ENCODE results near the gene MAGI2. TPM values are rescaled to one million over a fixed set of nuclear protein-coding genes. Genes with fewer than 3 reads are reported as not detected.

The MAGI2 gene
- total RNA-seq, 1 donor = 0.42 TPM

GRCh38 chr7:79290841-79291497, 162.5 kb downstream of the MAGI2 start:
- Histone ChIP-seq H3K4me1 (ENCODE audit: insufficient read depth, low read length) (no peaks in the 10 kb centered on the region), H3K4me3 (ENCODE audit: low read length) (no peak overlapping the region), H3K9me3 (ENCODE audit: low read depth, low read length) (no peaks in the 10 kb centered on the region), H3K27me3 (ENCODE audit: insufficient read depth, low read length) (no peaks in the 10 kb centered on the region)

GRCh38 chr7:79290398-79290797, 163.1 kb downstream of the MAGI2 start:
- Histone ChIP-seq H3K9me3 (ENCODE audit: low read depth, low read length) (no peaks in the 10 kb centered on the region), H3K4me3 (ENCODE audit: low read length) (no peak overlapping the region), H3K27me3 (ENCODE audit: insufficient read depth, low read length) (no peaks in the 10 kb centered on the region), H3K4me1 (ENCODE audit: insufficient read depth, low read length) (no peaks in the 10 kb centered on the region)

- no peak overlapping the region for H3K4me3 ChIP-seq (ENCODE audit: low read length)
- H3K4me1 ChIP-seq (ENCODE audit: insufficient read depth, low read length) = no peaks in the 10 kb centered on the region
- no peaks in the 10 kb centered on the region for H3K9me3 ChIP-seq (ENCODE audit: low read depth, low read length)
- H3K27me3 ChIP-seq (ENCODE audit: insufficient read depth, low read length) = no peaks in the 10 kb centered on the region
Observed at GRCh38 chr7:79288655-79289054, 164.8 kb downstream of the MAGI2 start.

- Histone ChIP-seq H3K4me3 (ENCODE audit: low read length) (no peak overlapping the region), H3K9me3 (ENCODE audit: low read depth, low read length) (no peaks in the 10 kb centered on the region), H3K4me1 (ENCODE audit: insufficient read depth, low read length) (no peaks in the 10 kb centered on the region), H3K27me3 (ENCODE audit: insufficient read depth, low read length) (no peaks in the 10 kb centered on the region)
Observed at GRCh38 chr7:79287981-79288380, 165.5 kb downstream of the MAGI2 start.

- Histone ChIP-seq H3K4me1 (ENCODE audit: insufficient read depth, low read length) (no peaks in the 10 kb centered on the region), H3K4me3 (ENCODE audit: low read length) (no peak overlapping the region), H3K27me3 (ENCODE audit: insufficient read depth, low read length) (no peaks in the 10 kb centered on the region), H3K9me3 (ENCODE audit: low read depth, low read length) (no peaks in the 10 kb centered on the region)
Observed at GRCh38 chr7:79286181-79286580, 167.3 kb downstream of the MAGI2 start.

- Histone ChIP-seq H3K9me3 (ENCODE audit: low read depth, low read length) (no peaks in the 10 kb centered on the region), H3K27me3 (ENCODE audit: insufficient read depth, low read length) (no peaks in the 10 kb centered on the region), H3K4me3 (ENCODE audit: low read length) (no peak overlapping the region), H3K4me1 (ENCODE audit: insufficient read depth, low read length) (no peaks in the 10 kb centered on the region)
Observed at GRCh38 chr7:79285756-79286155, 167.7 kb downstream of the MAGI2 start.

- Histone ChIP-seq H3K4me3 (ENCODE audit: low read length) (no peak overlapping the region), H3K27me3 (ENCODE audit: insufficient read depth, low read length) (no peaks in the 10 kb centered on the region), H3K9me3 (ENCODE audit: low read depth, low read length) (no peaks in the 10 kb centered on the region), H3K4me1 (ENCODE audit: insufficient read depth, low read length) (no peaks in the 10 kb centered on the region)
Observed at GRCh38 chr7:79284211-79284610, 169.3 kb downstream of the MAGI2 start.

GRCh38 chr7:79282882-79283602, 170.4 kb downstream of the MAGI2 start:
- no peaks in the 10 kb centered on the region for H3K27me3 ChIP-seq (ENCODE audit: insufficient read depth, low read length)
- no peak overlapping the region for H3K4me3 ChIP-seq (ENCODE audit: low read length)
- no peaks in the 10 kb centered on the region for H3K9me3 ChIP-seq (ENCODE audit: low read depth, low read length)
- H3K4me1 ChIP-seq (ENCODE audit: insufficient read depth, low read length) = no peaks in the 10 kb centered on the region

GRCh38 chr7:79282070-79282694, 171.3 kb downstream of the MAGI2 start:
- H3K9me3 ChIP-seq (ENCODE audit: low read depth, low read length) = no peaks in the 10 kb centered on the region
- H3K4me1 ChIP-seq (ENCODE audit: insufficient read depth, low read length) = no peaks in the 10 kb centered on the region
- H3K27me3 ChIP-seq (ENCODE audit: insufficient read depth, low read length) = no peaks in the 10 kb centered on the region
- H3K4me3 ChIP-seq (ENCODE audit: low read length) = no peak overlapping the region

- H3K27me3 ChIP-seq (ENCODE audit: insufficient read depth, low read length) = no peaks in the 10 kb centered on the region
- no peak overlapping the region for H3K4me3 ChIP-seq (ENCODE audit: low read length)
- no peaks in the 10 kb centered on the region for H3K9me3 ChIP-seq (ENCODE audit: low read depth, low read length)
- no peaks in the 10 kb centered on the region for H3K4me1 ChIP-seq (ENCODE audit: insufficient read depth, low read length)
Observed at GRCh38 chr7:79281426-79281825, 172.0 kb downstream of the MAGI2 start.

GRCh38 chr7:79272938-79273337, 180.5 kb downstream of the MAGI2 start:
- Histone ChIP-seq H3K4me1 (ENCODE audit: insufficient read depth, low read length) (no peaks in the 10 kb centered on the region), H3K27me3 (ENCODE audit: insufficient read depth, low read length) (no peaks in the 10 kb centered on the region), H3K4me3 (ENCODE audit: low read length) (no peak overlapping the region), H3K9me3 (ENCODE audit: low read depth, low read length) (no peaks in the 10 kb centered on the region)

- Histone ChIP-seq H3K27me3 (ENCODE audit: insufficient read depth, low read length) (no peaks in the 10 kb centered on the region), H3K4me1 (ENCODE audit: insufficient read depth, low read length) (no peaks in the 10 kb centered on the region)
Observed at GRCh38 chr7:79272066-79272669, 181.3 kb downstream of the MAGI2 start.

GRCh38 chr7:79268730-79269129, 184.7 kb downstream of the MAGI2 start:
- Histone ChIP-seq H3K4me1 (ENCODE audit: insufficient read depth, low read length) (no peaks in the 10 kb centered on the region), H3K4me3 (ENCODE audit: low read length) (no peak overlapping the region), H3K9me3 (ENCODE audit: low read depth, low read length) (no peaks in the 10 kb centered on the region), H3K27me3 (ENCODE audit: insufficient read depth, low read length) (no peaks in the 10 kb centered on the region)

More at GRCh38 chr7:79272066-79272669, 181.3 kb downstream of the MAGI2 start:
- Histone ChIP-seq H3K9me3 (ENCODE audit: low read depth, low read length) (no peaks in the 10 kb centered on the region), H3K4me3 (ENCODE audit: low read length) (no peak overlapping the region)

- Histone ChIP-seq H3K4me3 (ENCODE audit: low read length) (no peak overlapping the region), H3K27me3 (ENCODE audit: insufficient read depth, low read length) (no peaks in the 10 kb centered on the region), H3K9me3 (ENCODE audit: low read depth, low read length) (no peaks in the 10 kb centered on the region), H3K4me1 (ENCODE audit: insufficient read depth, low read length) (no peaks in the 10 kb centered on the region)
Observed at GRCh38 chr7:79258826-79259225, 194.6 kb downstream of the MAGI2 start.

- Histone ChIP-seq H3K4me1 (ENCODE audit: insufficient read depth, low read length) (no peaks in the 10 kb centered on the region), H3K9me3 (ENCODE audit: low read depth, low read length) (no peaks in the 10 kb centered on the region), H3K4me3 (ENCODE audit: low read length) (no peak overlapping the region), H3K27me3 (ENCODE audit: insufficient read depth, low read length) (no peaks in the 10 kb centered on the region)
Observed at GRCh38 chr7:79257959-79258358, 195.5 kb downstream of the MAGI2 start.
